ENCODE measurements around the gene RLN3.

Gene RLN3, protein sequence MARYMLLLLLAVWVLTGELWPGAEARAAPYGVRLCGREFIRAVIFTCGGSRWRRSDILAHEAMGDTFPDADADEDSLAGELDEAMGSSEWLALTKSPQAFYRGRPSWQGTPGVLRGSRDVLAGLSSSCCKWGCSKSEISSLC

DNA sequence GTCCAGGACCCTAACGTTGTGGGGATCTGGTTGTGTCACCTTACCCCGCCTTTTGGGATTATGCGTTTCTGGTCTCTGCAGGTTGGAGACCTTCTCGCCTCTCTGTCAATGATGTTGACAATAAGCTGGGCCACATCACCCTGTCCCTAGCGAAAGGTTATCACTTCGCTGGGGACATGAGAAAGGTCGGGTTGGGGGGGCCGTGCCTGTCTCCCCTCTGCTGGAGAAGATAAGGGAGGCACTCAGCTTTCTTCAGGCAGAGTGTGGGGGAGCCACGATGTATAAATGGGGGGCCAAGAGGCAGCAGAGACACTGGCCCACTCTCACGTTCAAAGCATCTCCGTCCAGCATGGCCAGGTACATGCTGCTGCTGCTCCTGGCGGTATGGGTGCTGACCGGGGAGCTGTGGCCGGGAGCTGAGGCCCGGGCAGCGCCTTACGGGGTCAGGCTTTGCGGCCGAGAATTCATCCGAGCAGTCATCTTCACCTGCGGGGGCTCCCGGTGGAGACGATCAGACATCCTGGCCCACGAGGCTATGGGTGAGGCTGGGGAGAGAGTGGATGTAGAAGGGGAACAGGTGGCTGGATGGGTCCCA lies at the start of gene RLN3:
Gene RLN3 (plus strand): TSS at position 293 of the 595 bp plus-strand sequence. CDS start 57 bp downstream, at position 350.
- no peak for DNase-seq

GRCh38 chr19:13978351-13979243 lies 49.4 kb upstream of the RLN3 start:
- peak; percentile 71 for DNase-seq

GRCh38 chr19:13979244-13979615 lies 48.7 kb upstream of the RLN3 start:
- no peak for DNase-seq

- DNase-seq: no peak
These were observed 48.3 kb upstream of the RLN3 start for GRCh38 chr19:13979686-13980085.

- no peak for DNase-seq
These were observed 47.6 kb upstream of the RLN3 start for GRCh38 chr19:13980340-13980739.

DNA sequence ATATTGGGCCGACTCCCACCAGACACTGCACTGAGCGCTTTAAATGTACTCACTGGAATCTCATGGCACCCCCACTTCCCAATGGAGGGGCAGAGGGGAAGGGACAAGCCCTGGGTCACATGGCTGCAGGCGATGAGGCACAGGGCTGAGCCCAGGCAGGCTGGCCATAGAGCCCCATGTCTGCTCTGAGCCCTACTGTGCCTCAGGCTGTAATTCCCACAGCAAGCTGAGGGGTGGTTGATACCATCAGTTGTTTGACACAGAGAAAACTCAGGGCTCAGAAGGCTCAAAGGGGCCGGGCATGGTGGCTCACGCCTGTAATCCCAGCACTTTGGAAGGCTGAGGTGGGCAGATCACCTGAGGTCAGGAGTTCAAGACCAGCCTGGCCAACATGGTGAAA lies 46.9 kb upstream of the RLN3 start:
- DNase-seq: no peak

GRCh38 chr19:13981467-13981866 lies 46.5 kb upstream of the RLN3 start:
- no peak for DNase-seq

DNA sequence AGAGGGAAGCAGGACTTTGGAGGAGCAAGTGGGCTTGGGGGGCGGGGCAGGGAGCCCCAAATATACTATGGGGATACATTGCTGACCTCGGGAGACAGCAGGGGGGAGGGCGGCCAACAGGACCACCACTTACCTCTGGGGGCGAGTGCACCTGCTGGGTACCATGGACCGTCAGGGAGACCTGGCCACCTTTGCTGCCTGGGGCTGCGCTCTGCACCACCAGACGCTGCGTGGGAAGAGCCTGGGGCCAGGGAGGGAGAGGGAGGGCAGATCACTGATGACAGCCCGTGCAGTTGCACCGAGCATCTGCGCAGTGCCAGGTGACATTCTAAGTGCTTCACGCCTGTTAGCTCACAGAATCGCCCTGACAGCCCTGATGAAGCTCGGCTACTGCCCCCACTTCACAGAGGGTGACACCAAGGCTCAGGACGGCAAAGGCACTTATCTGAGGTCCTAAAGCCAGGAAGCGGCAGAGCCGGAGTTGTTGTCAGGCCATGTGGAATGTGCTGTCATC lies 45.9 kb upstream of the RLN3 start:
- DNase-seq: no peak

GRCh38 chr19:13982773-13983172 lies 45.2 kb upstream of the RLN3 start:
- no peak for DNase-seq

- DNase-seq: peak; percentile 66
These were observed 44.6 kb upstream of the RLN3 start for GRCh38 chr19:13983213-13983889.

DNA sequence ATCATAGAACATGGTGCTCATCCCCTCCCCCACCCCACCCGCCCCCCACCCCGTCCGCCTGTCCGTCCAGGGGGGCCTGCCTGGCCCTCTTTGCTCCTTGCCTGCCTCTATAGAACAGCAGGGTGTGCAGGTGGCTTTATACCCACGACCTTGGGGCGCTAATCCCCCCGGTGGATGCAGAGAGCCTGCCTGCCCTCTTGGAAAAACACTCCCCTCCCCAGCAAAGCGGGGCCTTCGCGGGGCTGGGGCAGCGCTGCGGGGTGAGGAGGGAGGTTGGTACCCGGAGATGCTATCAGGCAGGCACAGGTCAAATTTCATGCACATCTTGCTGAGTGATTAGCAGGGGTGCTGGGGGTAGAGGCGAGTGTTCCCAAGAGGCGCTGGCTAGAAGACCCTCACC lies 43.8 kb upstream of the RLN3 start:
- DNase-seq: peak; percentile 54

- no peak for DNase-seq
These were observed 42.8 kb upstream of the RLN3 start for GRCh38 chr19:13984875-13985741.

GRCh38 chr19:13985771-13986347 lies 42.1 kb upstream of the RLN3 start:
- peak; percentile 28 for DNase-seq

DNA sequence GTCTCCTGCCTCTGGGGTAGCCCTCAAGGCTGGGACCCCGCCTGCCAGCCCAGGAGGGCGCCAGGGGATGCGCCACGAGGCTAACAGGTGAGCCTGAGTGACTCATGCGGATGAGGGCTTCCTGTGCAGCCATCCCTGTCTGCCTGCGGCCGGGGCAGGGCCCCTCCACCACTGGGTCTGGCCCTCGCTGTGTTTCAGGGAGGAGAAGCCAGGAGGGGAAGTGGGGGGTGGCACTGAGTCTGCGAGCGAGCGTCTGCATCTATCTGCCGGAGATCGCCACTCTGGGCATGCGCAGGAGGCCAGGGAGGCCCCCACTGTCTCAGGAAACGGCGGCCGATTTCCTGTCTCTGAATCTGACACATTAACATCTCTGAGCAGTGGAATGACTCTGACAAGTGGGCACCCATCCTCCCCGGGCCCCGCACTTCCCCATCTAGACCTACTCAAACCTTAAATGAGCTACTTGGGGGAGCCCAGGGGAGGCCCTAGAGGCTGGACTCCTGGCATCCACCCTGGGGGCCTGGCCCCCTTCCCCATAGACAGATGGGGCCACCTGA lies 41.5 kb upstream of the RLN3 start:
- no peak for DNase-seq

DNA sequence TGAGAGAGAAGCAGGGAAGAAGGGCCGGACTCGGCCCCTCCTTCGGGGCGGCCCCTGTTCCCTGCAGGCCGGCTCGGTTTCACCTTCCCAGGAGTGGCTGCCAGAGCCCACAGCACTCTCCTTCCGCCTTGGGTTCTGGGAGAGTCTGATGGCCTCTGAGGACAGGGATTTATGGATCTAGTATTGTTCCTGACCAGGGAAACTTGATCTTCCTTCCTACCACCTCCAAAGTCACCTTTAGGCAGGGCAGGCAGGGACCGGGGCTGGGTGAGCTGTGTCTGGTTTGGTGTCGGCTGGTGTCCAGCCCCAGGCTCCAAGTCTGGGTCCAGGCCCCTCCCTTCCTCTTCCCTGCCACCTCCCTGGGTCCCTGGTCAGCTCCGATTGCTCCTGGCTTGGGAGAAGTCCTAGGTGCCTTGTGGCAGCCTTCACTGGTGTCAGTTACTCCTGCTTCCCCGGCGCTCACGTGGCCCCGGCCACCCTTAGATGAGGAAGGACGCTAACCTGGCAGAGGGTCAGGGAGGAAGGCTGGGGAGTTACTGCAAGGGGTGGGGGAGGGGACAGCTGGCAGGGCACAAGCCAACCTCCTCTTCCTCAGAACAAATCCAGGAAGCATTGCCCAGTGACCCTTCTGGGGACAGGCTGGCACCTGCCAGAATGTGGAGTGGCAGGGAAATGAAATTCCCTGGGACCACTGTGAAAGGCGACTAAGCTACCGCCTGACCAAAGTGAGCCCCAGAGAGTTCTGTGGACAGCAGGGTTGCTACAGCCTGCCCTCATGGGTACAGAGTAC lies 40.7 kb upstream of the RLN3 start:
- no peak for DNase-seq

- no peak for DNase-seq
These were observed 38.5 kb upstream of the RLN3 start for GRCh38 chr19:13989487-13989886.

DNA sequence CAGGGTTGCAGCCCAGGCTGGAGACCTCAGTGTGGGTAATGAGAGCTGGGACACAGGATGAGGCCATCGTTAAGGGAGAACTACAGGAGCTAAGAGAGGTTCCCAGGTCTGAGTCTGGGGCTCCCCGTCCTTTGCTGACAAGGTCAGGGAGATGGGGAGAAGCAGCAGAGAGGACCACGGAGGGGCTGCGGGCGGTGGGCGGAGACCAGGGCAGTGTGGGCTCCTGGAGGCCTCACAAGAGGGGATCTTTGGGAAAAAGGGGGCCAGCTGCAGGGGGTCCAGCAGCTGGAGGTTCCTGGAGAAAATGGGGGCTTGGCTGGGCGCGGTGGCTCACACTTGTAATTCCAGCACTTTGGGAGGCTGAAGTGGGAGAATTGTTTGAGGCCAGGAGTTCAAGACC lies 37.9 kb upstream of the RLN3 start:
- no peak for DNase-seq

DNA sequence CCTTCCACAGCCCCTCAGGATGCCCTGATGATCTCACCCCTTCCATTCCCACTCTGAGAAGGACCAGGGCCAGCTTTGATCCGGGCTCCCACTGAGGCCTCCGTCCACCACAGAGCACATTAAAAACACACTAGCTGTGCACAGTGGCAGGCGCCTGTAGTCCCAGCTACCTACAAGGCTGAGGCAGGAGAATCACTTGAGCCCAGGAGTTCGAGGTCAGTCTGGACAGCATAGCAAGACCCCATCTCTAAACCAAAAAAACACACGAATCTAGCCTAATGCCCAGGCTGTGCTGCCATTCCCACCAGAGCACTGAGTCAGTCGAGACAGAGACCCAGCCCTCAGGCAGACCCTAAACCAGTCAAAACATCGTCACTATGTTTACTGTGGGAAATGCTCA lies 35.9 kb upstream of the RLN3 start:
- DNase-seq: no peak

DNA sequence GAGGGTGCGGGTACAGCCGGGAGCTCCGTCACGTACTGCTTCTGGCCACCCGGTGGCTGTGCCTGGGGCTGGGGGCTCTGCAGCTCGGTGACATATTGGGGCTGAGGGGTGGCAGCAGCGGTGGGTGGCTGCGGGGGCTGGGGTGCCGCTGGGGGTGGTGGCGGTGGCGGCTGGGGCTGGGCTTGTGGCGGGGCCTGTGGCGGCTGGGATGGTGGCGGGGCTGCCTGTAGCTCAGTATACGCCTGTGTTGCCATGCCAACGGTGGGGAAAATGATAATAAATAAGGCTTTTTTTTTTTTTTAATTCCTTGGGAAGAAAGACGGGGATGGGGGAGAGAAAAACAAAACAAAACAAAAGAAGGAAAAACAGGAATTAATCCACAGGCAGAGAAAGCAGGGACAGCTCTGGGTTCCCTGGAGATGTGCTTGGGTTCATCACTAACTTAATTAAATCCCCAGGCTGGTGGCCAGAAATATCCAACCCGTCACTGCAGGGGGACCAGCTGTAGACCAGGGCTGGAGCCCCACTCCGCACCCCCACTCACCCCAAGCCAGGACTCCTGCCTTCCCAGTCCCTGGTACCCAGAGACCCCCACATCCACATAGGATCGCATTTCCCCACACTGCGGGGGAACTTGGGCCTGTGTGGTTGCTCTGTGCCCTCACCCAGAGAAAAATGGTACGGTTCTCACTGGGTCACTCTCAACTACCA lies 34.2 kb upstream of the RLN3 start:
- no peak for DNase-seq

Measured in NCI-H82 (cell line).